HEK293 (cell line): Measurements from ENCODE around the gene RSPH10B.
A peak's percentile ranks its signal among the peaks of the same experiment; 100 is the strongest.

Experiments used
- HIC1 ChIP-seq: fragments of 450-650 bp; formaldehyde crosslinking; IDR thresholded peaks from 2 replicates; pipeline ENCODE4 v1.5.1; 2016; ENCODE audit warnings: missing biosample characterization, missing genetic modification characterization
- KLF1 ChIP-seq: fragments of 450-650 bp; formaldehyde crosslinking; IDR thresholded peaks from 2 replicates; pipeline ENCODE4 v1.5.1; 2016; ENCODE audit warnings: missing biosample characterization, missing genetic modification characterization
- MYNN ChIP-seq: fragments of 450-650 bp; formaldehyde crosslinking; IDR thresholded peaks from 2 replicates; pipeline ENCODE4 v1.5.1; 2016; ENCODE audit warnings: missing biosample characterization, missing genetic modification characterization, borderline replicate concordance
- PBX3 ChIP-seq: sonication (generic); formaldehyde crosslinking; IDR thresholded peaks from 2 replicates; pipeline ENCODE4 v1.8.1; 2022; ENCODE audit warnings: mild to moderate bottlenecking, moderate library complexity, missing genetic modification reagents
- SP2 ChIP-seq: fragments of 450-650 bp; formaldehyde crosslinking; IDR thresholded peaks from 2 replicates; pipeline ENCODE4 v1.5.1; 2016; ENCODE audit warnings: missing biosample characterization, missing genetic modification characterization
- YY1 ChIP-seq: fragments of 450-650 bp; formaldehyde crosslinking; IDR thresholded peaks from 2 replicates; pipeline ENCODE4 v1.5.1; 2018; ENCODE audit warnings: missing biosample characterization, missing genetic modification characterization
- ZBTB11 ChIP-seq: fragments of 450-650 bp; formaldehyde crosslinking; conservative IDR thresholded peaks from 2 replicates; pipeline ENCODE4 v1.5.1; 2016; ENCODE audit warnings: low read depth, missing biosample characterization, missing genetic modification characterization
- ZBTB17 ChIP-seq: fragments of 450-650 bp; formaldehyde crosslinking; IDR thresholded peaks from 2 replicates; pipeline ENCODE4 v1.5.1; 2016; ENCODE audit warnings: missing biosample characterization, missing genetic modification characterization
- ZFHX2 ChIP-seq: fragments of 450-650 bp; formaldehyde crosslinking; conservative IDR thresholded peaks from 2 replicates; pipeline ENCODE4 v1.5.1; 2016; ENCODE audit warnings: missing biosample characterization, missing genetic modification characterization
- ZFP3 ChIP-seq: fragments of 450-650 bp; formaldehyde crosslinking; IDR thresholded peaks from 2 replicates; pipeline ENCODE4 v1.5.1; 2016; ENCODE audit warnings: low read depth, missing biosample characterization, missing genetic modification characterization
- ZIC2 ChIP-seq: fragments of 450-650 bp; formaldehyde crosslinking; IDR thresholded peaks from 2 replicates; pipeline ENCODE4 v1.5.1; 2016; ENCODE audit warnings: missing biosample characterization, missing genetic modification characterization
- ZNF133 ChIP-seq: fragments of 450-650 bp; formaldehyde crosslinking; IDR thresholded peaks from 2 replicates; pipeline ENCODE4 v1.5.1; 2016; ENCODE audit warnings: missing biosample characterization, missing genetic modification characterization
- ZNF138 ChIP-seq: fragments of 450-650 bp; formaldehyde crosslinking; IDR thresholded peaks from 2 replicates; pipeline ENCODE4 v1.5.1; 2016; ENCODE audit warnings: missing biosample characterization, missing genetic modification characterization, borderline replicate concordance
- ZNF19 ChIP-seq: fragments of 450-650 bp; formaldehyde crosslinking; IDR thresholded peaks from 2 replicates; pipeline ENCODE4; 2016; ENCODE audit warnings: missing biosample characterization, missing genetic modification characterization, low read depth
- ZNF221 ChIP-seq: fragments of 450-650 bp; formaldehyde crosslinking; IDR thresholded peaks from 2 replicates; pipeline ENCODE4 v1.5.1; 2017; ENCODE audit warnings: missing biosample characterization, missing genetic modification characterization, borderline replicate concordance
- ZNF23 ChIP-seq: fragments of 450-650 bp; formaldehyde crosslinking; IDR thresholded peaks from 2 replicates; pipeline ENCODE4 v1.5.1; 2016; ENCODE audit warnings: missing biosample characterization, missing genetic modification characterization, borderline replicate concordance
- ZNF266 ChIP-seq: fragments of 450-650 bp; formaldehyde crosslinking; IDR thresholded peaks from 2 replicates; pipeline ENCODE4 v1.5.1; 2016; ENCODE audit warnings: missing biosample characterization, missing genetic modification characterization, low read depth
- ZNF335 ChIP-seq: fragments of 450-650 bp; formaldehyde crosslinking; conservative IDR thresholded peaks from 2 replicates; pipeline ENCODE4 v1.5.1; 2016; ENCODE audit warnings: missing biosample characterization, missing genetic modification characterization
- ZNF404 ChIP-seq: fragments of 450-650 bp; formaldehyde crosslinking; IDR thresholded peaks from 2 replicates; pipeline ENCODE4 v1.5.1; 2017; ENCODE audit warnings: missing biosample characterization, missing genetic modification characterization
- ZNF416 ChIP-seq: fragments of 450-650 bp; formaldehyde crosslinking; IDR thresholded peaks from 2 replicates; pipeline ENCODE4 v1.5.1; 2016; ENCODE audit warnings: missing biosample characterization, missing genetic modification characterization
- ZNF488 ChIP-seq: fragments of 450-650 bp; formaldehyde crosslinking; IDR thresholded peaks from 2 replicates; pipeline ENCODE4 v1.5.1; 2016; ENCODE audit warnings: missing biosample characterization, missing genetic modification characterization
- ZNF513 ChIP-seq: fragments of 450-650 bp; IDR thresholded peaks from 2 replicates; pipeline ENCODE4 v1.5.1; 2018; ENCODE audit warnings: missing biosample characterization, missing genetic modification characterization
- ZNF521 ChIP-seq: fragments of 450-650 bp; formaldehyde crosslinking; IDR thresholded peaks from 2 replicates; pipeline ENCODE4 v1.5.1; 2017; ENCODE audit warnings: missing biosample characterization, mild to moderate bottlenecking, missing genetic modification characterization
- ZNF549 ChIP-seq: fragments of 450-650 bp; IDR thresholded peaks from 2 replicates; pipeline ENCODE4 v1.5.1; 2018; ENCODE audit warnings: missing biosample characterization, missing genetic modification characterization, mild to moderate bottlenecking, inconsistent platforms, moderate library complexity
- ZNF571 ChIP-seq: fragments of 450-650 bp; formaldehyde crosslinking; IDR thresholded peaks from 2 replicates; pipeline ENCODE4 v1.5.0; 2017; ENCODE audit warnings: missing biosample characterization, missing genetic modification characterization
- ZNF585B ChIP-seq: fragments of 450-650 bp; formaldehyde crosslinking; IDR thresholded peaks from 2 replicates; pipeline ENCODE4 v1.5.1; 2016; ENCODE audit warnings: missing biosample characterization, missing genetic modification characterization
- ZNF621 ChIP-seq: fragments of 450-650 bp; formaldehyde crosslinking; IDR thresholded peaks from 2 replicates; pipeline ENCODE4 v1.5.1; 2017; ENCODE audit warnings: missing biosample characterization, missing genetic modification characterization
- ZNF623 ChIP-seq: fragments of 450-650 bp; formaldehyde crosslinking; IDR thresholded peaks from 2 replicates; pipeline ENCODE4 v1.5.1; 2016; ENCODE audit warnings: missing biosample characterization, missing genetic modification characterization
- ZNF747 ChIP-seq: fragments of 450-650 bp; formaldehyde crosslinking; IDR thresholded peaks from 2 replicates; pipeline ENCODE4 v1.5.1; 2016; ENCODE audit warnings: missing biosample characterization, missing genetic modification characterization
- ZNF768 ChIP-seq: fragments of 450-650 bp; formaldehyde crosslinking; IDR thresholded peaks from 2 replicates; pipeline ENCODE4 v1.5.1; 2018; ENCODE audit warnings: missing biosample characterization, mild to moderate bottlenecking, missing genetic modification characterization

The RSPH10B gene

GRCh38 chr7:6008668-6009611 lies 38.5 kb upstream of the RSPH10B start, which contains the start of the genes AIMP2 and PMS2 (continued):
- TF ChIP-seq ZFHX2 (tag by site-specific recombination) (0 out of 2 replicates have a peak, but pooled peaks have one; percentile 15), ZNF404 (no peak), HIC1 (tag by site-specific recombination) (no peak), ZNF521 (tag by site-specific recombination) (no peak), ZFP3 (no peak), ZNF266 (tag by site-specific recombination) (no peak), ZNF768 (tag by site-specific recombination) (no peak), MYNN (tag by site-specific recombination) (no peak), ZIC2 (tag by site-specific recombination) (peak; percentile 54; the same call in 1 of the 2 replicates), ZNF513 (tag by site-specific recombination) (no peak), PBX3 (CRISPR knock-in tag) (peak; percentile 69; the same call in 1 of the 2 replicates), ZNF571 (tag by site-specific recombination) (no peak), SP2 (peak; percentile 93), ZNF623 (tag by site-specific recombination) (no peak), ZNF488 (tag by site-specific recombination) (no peak), KLF1 (tag by site-specific recombination) (peak; percentile 33; the same call in 1 of the 2 replicates), YY1 (tag by site-specific recombination) (peak; percentile 53; the same call in 1 of the 2 replicates), ZNF19 (no peak), ZNF133 (tag by site-specific recombination) (no peak), ZNF585B (tag by site-specific recombination) (no peak), ZNF549 (tag by site-specific recombination) (no peak), ZNF138 (no peak), ZNF335 (peak; percentile 79), ZNF221 (tag by site-specific recombination) (no peak), ZBTB11 (tag by site-specific recombination) (peak; percentile 70), ZNF747 (tag by site-specific recombination) (no peak), ZNF416 (tag by site-specific recombination) (no peak), ZNF621 (no peak), ZBTB17 (tag by site-specific recombination) (peak; percentile 88), ZNF23 (tag by site-specific recombination) (no peak)
